ENCODE results near the gene YOD1.
A peak's percentile ranks its signal among the peaks of the same experiment; 100 is the strongest.

Gene YOD1

GRCh38 chr1:207071426-207071825 lies 20.4 kb upstream of the YOD1 start:
- DNase-seq = no peak

DNA sequence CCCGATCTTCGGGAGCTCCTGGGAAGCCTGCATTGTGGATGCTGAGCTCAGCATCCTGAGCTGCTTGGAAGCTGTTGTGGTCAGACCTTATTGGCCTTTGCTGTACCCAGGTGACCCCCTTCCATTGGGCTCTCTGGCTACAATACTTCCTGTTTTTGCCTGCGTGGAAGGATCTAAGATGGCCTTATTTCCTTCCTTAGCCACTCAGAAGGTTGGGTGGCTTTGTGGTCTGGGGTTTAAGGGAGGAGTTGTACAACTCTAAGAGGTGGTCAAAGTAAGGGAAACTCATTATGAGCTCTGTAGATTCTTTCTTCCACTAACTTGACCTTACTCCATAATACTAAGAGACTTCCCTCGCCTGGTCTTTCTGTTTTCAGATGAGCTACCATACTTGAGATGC lies 19.8 kb upstream of the YOD1 start:
- DNase-seq = no peak

DNA sequence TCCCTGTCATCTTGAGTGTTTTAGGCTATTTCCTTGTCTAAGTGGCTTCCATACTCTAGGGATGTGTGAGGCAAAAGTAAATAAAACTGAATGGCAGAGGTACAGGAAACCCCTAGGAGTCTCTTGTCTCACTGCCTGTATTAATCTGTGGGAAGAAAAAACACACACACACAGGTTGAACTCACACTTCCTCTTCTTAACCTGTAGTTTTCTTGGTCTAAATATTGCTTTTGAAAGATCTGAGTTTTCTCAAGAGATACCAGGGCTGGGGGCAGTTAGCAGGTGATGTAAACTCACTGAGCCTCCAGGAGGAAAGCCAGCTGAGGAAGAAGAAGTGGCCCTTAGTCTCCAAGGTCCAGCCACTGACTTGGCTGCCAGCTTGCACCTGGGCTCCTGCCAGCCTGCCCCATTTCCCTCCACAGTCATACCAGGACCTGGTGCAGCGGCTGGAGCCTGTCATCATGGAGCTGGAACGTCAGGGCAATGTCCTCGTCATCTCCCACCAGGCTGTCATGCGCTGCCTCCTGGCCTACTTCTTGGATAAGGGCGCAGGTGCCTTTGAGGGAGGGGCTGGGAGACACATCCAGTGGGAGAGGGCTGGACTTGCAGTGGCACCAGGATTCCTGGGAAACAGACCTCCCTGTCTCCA lies 19.0 kb upstream of the YOD1 start:
- DNase-seq = no peak

- no peak for DNase-seq
These were observed 18.1 kb upstream of the YOD1 start for GRCh38 chr1:207069061-207069460.

DNA sequence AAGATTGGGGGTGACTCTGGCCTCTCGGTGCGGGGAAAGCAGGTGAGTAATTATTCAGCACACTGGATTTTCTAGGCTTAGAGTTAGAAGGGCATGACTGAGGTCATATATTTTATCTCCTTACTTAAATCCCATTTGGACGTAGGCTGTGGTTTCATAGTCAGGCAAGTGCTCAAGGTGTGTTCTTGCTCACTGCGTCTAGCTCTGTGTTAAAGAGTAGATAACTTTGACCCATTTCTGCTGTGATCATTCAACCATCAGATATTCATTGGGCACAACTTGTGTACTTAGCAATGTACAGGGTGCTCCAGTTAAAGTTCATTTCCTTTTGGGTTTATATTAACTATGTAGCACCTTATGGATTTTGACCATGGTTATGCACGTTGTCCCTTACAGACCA lies 16.7 kb upstream of the YOD1 start:
- DNase-seq = no peak

- DNase-seq = no peak
These were observed 16.2 kb upstream of the YOD1 start for GRCh38 chr1:207067185-207067584.

- DNase-seq = no peak
These were observed 13.6 kb upstream of the YOD1 start for GRCh38 chr1:207064561-207064960.

GRCh38 chr1:207063014-207063413 lies 12.0 kb upstream of the YOD1 start:
- no peak for DNase-seq

DNA sequence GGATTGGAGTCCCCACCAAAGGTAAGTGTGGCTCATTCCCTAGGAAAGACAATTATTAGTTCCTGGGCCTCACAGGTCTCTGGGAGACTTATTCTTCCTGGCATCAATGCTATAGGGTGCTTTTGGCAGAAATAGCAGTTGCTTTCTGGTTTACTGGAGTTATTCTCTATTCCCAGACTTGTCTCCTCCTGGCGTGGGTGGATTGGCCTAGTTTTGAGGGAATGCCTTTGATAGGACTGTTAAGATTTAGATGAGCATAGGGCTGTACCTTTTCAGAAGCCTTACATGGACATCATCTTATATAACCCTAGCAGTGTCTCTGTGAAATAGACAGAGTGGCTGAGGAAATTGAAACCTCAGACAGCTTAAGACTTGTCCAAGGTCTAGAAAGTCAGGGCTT lies 11.1 kb upstream of the YOD1 start:
- DNase-seq = no peak

- DNase-seq = no peak
These were observed 9.6 kb upstream of the YOD1 start for GRCh38 chr1:207060596-207060995.

GRCh38 chr1:207059881-207060280 lies 8.9 kb upstream of the YOD1 start:
- DNase-seq = no peak

- DNase-seq = no peak
These were observed 8.2 kb upstream of the YOD1 start for GRCh38 chr1:207058878-207059867.

- DNase-seq = no peak
These were observed 7.2 kb upstream of the YOD1 start for GRCh38 chr1:207058252-207058651.

- DNase-seq = no peak
These were observed 5.7 kb upstream of the YOD1 start for GRCh38 chr1:207056673-207057072.

DNA sequence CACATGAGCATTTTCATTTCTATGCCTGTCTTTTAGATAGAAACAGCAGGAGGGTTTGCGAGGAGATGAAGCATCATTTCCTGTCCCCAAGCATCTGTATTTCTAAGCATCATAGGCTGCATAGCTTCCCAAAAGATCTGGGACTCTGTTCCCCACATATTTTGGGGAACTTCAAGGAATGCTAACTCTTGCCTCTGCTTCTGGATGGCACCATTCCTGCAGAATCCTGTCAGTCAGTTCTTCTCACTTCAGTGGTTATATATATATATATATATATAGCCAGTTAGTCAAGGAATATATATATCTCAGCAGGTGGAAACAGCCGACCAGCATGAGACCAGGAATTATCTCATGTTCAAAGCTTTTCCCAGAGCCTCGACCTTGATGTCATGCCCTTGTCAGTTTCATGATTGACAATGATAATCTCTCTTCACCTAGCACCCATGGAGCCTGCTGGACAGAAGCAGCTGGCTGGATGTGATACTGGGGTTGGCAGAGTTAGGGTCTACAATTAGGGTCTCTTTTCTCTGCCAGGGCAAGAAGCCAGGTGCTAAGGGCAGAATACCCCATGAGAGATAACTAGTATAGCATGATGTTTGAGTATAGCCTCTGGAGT lies 4.5 kb upstream of the YOD1 start:
- DNase-seq = no peak

- no peak for DNase-seq
These were observed 3.5 kb upstream of the YOD1 start for GRCh38 chr1:207054491-207054890.

DNA sequence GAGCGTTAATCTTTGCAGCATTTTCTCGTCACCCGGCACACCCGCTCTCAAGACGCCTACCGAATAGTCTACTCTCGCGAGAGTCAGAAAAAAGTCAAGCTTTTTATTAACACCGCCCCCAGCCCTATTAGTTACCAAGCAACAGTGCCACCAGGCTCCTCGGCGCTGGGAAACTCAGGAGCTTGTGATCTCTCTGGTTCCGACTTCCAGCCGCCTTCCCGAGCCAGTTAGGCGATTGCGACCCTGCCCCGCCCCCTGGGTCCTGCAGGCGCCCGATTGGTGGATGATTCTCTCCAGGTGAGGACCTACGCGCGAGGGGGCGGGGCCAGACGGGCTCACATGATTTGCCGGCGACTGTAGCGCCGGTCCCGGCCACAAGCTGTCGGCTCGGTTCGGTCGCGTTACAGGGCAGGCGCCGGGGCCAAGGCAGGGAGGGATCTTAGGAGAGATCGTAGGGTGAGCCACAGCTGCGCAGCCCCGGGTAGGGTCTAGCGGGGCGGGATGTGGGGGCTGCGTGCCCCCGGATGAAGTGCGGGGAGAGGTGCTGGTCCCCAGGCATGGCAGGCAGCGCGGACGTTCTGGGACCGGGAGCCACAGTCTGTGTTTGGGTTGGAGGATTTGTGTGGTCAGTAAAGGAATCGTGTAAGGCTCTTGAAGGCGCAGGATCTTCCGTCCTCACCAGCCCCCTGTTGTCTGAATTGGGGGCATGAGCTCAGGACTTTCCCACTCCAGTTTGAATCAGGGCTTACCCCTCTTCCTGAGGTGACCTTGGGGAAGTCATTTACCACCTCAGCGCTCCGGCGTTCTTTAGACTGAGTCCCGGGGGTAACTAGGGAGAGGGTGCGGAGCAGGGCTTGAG lies 2.1 kb upstream of the YOD1 start, which contains the start of gene PFKFB2:
Gene PFKFB2 (plus strand): TSS at position 365 of the 859 bp plus-strand sequence. CDS start 1,443 bp downstream, outside the sequence.
- DNase-seq = peak; percentile 94

GRCh38 chr1:207050480-207051190 lies 373 bp downstream of the YOD1 start:
- peak; percentile 73 for DNase-seq

DNA sequence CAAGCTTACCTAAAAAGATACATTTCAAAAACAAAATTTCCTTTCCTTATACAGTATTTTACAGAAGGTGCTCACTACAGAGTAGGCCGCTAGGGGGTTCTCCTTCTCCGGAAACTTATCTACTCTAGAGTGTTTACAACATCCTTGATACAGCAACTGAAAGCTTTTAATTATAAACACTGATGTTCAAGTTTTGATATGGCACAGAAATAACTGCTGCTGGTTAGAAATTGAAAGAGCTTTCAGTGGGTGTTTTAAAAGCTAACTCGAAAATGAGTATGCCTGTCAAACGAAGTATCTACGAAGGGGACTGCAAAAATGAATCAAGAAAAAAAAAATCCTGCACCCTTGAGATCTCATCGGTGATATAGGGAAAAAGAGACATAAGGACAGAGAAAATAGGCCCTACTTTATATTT lies 1.0 kb downstream of the YOD1 start:
- DNase-seq = peak; percentile 33

- DNase-seq = no peak
These were observed 1.5 kb downstream of the YOD1 start for GRCh38 chr1:207049514-207049913.

DNA sequence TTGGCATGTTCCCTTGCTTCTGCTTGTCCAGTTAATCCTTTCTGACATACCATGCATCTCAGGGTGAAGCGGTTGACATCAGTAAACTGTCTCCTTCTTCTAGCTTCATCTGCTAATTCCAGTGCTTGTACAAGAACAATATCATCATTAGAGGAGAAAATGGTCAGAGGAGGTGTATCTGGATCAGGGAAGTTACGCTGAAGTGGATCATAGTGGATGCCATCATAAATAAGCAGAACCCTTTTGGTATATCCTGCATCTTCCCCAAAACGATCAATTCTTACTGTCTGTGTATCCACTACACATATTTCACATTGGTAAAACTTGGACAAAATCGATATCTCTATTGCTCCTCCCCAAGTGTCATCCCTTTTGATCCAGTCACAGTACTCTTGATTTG lies 2.0 kb downstream of the YOD1 start:
- DNase-seq = no peak

- DNase-seq = no peak
These were observed 3.0 kb downstream of the YOD1 start for GRCh38 chr1:207048041-207048440.
